GM04503 (cell line): ENCODE results near the gene GNAO1.

Experiments
- DNase-seq: peaks from one replicate; pipeline ENCODE4 v3.0.0-alpha.2; 2012; ENCODE audit warnings: low read depth

The GNAO1 gene

DNA sequence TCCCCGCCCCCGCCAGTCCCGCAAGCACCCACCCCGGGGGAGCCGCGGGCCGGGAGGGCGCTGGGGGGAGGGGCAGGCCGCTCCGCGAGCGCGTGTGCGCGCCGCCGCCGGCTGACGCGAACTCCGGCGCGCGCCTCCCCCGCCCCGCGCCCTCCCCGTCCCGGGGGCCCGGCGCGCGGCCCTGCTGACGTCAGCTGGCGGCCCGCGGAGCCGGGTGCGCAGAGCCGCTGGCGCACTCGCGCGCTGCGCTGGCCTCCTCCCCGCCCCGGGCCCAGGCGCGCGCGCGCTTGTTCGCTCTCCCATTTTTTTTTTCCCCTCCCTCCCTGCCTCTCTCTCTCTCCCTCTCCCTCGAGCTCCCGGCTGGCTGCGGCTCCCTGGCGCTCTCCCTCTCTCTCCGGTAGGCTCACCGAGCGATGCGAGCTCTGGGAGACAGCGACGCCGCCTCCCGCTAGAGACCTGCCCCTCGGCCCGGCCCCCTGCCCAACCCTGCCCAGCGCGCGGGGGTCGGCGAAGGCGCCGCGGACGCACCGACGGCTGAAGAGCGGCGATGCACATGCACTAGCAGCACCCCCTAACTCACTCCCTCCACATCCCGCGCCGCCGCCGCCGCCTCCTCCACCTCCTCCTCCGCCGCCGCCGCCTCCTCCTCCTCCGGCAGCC is at the start of gene GNAO1:
TSS of gene GNAO1 (plus strand) at position 334 of the 660 bp plus-strand sequence. CDS start 747 bp downstream, outside the sequence.
- no peak for DNase-seq

DNA sequence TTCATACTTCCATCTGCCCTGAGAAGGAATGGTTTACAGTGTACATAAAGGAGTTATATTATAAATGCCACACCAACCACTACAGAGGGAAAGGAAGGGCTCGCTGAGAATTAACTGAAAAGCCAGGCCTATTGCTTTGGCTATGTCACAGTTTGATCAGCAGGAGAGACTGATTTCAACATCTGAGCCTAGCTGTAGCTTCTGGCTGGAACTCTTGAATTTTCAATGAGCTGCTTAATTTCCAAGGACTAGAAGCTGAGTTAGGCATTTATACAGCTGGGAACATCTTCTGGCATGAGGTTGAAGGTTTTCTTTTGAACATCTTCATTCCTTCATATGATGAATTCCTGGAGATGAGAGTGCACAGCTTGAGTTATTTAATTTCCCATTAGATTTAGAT is 47.6 kb upstream of the GNAO1 start:
- DNase-seq = no peak

- DNase-seq = no peak
These were observed 45.9 kb upstream of the GNAO1 start for GRCh38 chr16:56145369-56145768.

GRCh38 chr16:56151621-56152020 is 39.7 kb upstream of the GNAO1 start:
- no peak for DNase-seq

DNA sequence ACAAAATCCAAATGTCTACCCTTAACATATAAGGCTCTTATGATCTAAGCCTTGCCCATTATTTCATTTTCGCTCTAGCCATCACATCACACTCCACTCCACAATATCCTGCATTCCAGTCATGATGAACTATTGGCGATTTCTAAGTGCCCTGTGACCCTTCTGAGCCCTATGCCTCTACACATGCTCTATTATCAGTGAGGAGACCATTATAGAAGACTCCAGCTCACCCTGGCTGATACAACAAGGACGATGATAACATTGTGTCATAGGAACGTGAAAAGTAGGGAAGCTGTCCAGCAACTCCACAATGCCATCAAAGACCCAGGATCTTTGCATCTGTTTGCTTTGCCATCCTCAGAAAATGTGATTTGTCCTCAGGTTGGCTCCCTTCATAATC is 29.6 kb upstream of the GNAO1 start:
- no peak for DNase-seq

DNA sequence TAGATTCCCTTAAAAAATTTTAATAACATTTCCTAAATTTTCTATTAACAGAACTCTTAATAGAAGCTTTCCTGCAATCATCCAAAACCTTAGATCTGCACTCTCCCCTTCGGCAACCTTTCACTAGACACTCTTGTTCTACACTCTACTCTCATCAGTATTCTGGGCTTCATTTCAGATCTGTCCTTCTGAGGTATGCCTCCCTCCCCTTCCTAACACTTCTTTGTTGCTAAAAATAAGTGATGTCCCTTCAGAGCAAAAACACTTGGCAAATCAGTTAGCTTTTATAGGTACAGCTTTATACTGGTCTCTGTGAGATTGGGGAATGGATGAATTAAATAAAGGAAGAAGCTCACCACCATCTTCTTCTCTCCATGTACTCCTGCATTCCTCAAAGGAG is 28.2 kb upstream of the GNAO1 start:
- DNase-seq = no peak

DNA sequence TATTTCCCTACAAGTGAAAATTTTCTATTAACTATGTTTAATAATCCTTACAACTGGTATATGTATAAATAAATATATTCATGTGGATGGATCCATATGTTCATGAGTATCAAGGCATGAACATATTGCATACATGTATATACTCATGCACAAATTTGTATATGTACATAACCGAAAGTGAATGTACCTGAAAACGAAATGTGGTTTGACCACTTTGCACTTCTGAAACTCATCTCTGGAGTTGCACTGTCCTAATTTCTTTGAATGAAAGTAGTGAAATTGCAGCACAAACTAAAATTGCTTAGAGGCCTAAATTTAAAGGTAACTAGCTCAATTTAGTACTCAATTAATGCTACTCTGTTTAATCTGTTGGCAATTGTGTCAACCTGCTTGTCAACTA is 27.4 kb upstream of the GNAO1 start:
- DNase-seq = no peak

- no peak for DNase-seq
These were observed 26.7 kb upstream of the GNAO1 start for GRCh38 chr16:56164636-56165035.

GRCh38 chr16:56174411-56174810 is 16.9 kb upstream of the GNAO1 start:
- no peak for DNase-seq

DNA sequence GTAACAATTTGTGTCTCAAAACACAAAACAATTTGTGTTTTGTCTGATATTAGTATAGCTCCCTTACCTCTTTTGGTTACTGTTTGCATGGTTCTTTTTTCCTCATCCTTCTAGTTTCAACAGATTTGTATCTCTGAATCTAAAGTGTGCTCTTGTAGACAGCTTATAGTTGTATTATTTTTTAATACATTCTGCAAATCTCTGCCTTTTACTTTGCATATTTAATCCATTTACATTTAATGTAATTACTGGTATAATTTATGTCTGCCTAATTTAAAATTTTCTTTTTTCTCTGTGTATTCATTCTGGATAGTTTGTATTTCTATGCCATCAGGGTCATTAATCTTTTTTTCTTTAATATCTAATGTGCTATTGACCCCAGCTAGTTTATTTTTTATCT is 9.9 kb upstream of the GNAO1 start:
- no peak for DNase-seq

DNA sequence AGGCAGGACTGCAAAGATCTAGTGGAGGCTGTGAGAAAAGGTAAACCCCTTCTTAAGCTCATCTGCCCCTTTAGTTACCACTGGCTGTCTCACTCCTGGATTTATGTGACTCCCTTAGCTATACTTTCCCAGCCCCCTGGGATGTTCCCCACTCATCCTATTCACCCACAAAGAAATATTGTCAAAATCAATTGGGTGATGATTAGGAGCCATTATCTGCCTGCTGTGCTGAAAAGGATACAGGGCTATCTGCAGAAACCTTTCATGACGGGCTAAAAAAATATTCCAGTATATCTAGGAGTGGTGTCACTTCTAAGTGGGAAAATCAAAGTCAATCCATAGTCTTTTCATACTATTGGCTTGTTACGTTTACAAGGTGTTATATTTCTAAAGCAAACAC is 8.0 kb upstream of the GNAO1 start:
- DNase-seq = no peak

GRCh38 chr16:56190048-56190676 is 1.1 kb upstream of the GNAO1 start:
- no peak for DNase-seq

DNA sequence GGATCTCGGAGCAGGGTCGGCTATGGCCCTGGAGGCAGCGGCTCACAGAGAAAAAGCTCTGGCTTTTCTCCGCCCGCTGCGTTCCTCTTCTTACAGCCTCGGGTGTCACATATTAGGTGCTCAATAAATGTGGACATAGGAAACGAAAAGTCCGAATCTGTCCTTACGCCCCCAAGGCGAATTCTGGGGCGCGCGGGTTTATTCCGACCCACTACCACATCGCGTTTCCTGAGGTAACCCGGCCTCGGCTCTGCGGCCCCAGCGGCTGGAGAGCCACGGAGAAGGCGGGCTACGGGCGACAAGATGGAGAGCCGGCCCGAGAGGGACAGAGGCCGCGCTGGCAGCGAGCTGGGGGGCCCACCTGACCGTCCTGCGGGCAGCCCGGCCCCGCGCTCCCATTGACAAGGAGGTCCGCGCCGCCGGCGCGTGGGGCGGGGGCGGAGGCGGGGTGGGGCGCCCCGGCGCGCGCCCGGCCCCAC is 573 bp upstream of the GNAO1 start:
- no peak for DNase-seq

GRCh38 chr16:56191835-56192634 is 746 bp downstream of the GNAO1 start:
- no peak for DNase-seq

GRCh38 chr16:56192635-56192945 is 1.3 kb downstream of the GNAO1 start:
- no peak for DNase-seq

DNA sequence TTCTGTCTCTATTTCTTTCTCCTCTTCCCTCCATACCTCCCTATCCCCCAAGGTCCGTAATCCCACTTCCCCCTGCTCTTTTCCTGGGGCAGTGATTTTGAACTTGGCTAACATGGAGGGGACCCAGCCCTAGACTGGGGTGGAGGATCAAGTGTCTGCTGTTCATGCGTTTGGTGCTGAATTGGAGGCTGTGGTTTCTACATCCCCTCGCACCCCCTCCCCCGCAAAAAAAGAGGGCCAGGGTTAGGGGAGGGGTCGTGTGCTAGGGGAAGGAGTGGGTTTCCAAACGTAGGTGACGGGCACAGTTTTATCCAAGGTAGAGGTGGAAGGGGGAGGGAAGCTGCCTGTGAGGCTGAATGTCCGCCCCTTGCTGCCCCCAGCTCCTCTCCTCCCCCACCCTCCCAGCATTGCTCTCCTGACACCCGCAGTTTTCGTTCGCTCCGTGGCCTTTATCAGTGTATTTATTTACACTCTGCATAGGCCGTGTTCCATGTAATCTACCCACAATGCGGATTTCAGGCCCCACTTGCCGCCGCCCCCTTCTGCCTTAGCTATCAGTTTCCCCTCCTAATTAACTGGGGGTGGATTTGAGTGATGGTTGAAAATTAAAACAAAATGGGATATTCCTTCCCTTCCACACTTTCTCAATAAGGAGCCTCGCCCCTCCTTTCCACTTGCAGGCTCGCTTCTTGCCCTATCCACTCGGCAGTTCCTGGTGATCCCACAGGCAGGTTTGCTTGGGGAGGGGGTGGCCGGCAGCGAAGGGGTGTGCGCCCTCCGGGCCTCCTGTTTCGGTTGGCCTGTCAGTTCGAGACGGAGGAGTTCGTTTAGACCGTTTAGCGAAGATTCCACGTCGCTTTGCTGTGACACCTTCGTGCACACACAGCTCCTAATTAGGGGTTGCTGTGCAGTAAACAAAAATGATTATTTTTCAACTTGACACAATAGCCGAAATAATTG is 2.0 kb downstream of the GNAO1 start:
- DNase-seq = no peak

DNA sequence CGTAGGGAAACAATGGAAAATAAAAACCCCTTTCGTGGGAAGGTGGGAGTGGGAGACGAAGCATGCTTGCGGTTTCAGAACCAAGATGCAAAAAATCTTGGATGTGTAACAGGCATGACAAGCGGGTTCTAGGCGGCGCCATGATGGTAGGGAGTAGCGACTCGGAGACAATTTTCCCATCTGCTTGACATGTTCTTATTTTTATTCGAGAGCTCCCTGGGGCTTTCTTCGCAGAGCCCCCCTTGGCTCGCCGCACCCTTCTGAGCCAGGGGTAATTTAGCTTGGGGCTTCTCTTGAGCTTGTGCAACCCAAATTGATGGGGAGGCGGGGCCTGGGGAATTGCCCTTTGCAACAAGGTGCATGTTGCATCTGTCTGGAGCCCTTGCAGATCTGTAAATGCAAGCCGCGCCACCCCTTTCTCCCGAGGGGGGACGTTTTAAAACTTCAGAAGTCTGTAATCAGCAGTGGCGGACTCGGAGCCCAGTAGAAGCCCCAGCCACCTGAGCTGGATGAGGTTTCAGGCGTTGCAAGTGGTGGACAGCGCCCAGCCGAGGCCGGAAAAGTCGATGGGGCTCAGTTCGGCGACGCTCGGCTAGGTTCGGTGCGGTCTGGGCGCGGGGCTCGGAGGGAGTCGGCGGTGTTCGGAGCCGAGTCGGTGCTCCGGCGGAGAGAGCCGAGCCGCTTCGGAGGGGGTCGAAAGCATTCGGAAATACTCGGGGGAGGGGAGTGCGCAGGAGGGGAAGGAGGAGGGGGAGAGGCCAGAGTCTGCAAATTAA is 2.9 kb downstream of the GNAO1 start:
- DNase-seq = no peak

- no peak for DNase-seq
These were observed 3.9 kb downstream of the GNAO1 start for GRCh38 chr16:56195151-56195550.

DNA sequence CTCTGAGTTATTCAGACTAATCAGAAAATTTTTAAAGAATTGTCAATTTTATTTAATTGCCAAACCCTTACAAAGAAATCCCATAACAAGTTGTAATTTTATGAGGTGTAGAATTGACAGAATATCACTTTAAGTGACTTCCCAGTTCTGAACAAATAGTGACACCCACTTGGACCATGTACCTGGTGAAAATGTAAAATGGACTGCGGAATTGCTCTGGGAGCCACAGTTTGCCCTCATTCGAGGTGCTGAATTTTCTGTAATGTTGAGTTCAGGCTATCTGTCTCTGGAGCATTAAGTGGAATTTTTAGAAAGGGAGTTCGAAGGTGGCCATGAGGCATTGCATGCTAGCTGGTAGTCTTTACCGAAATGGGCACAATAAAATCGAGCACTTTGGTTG is 5.1 kb downstream of the GNAO1 start:
- DNase-seq = no peak

- no peak for DNase-seq
These were observed 6.1 kb downstream of the GNAO1 start for GRCh38 chr16:56197192-56197992.
